Small intestine (tissue), 7 donors: ENCODE results near the gene RIPK1. TPM values are rescaled to one million over a fixed set of nuclear protein-coding genes. Genes with fewer than 3 reads are reported as not detected.
"Not testable (repeated sequence)": the region's sequence is repeated elsewhere in the genome, so short reads cannot be mapped to it uniquely, and the experiment has no call there.

Experiments
- DNase-seq, 2 donors: peaks; one replicate each; pipeline versions ENCODE4 v3.0.0 to v3.0.0-alpha.2; 2013
- FAIRE-seq: peaks from 2 replicates; lab custom pipeline; 2012; peaks lifted over from hg19 to GRCh38; lab: Jason Lieb, UNC
- H3K27ac ChIP-seq, 3 donors: one replicate each; pipeline ENCODE4 v1.5.1; 2013; ENCODE audit warnings: low read length in 2 of 3, mild to moderate bottlenecking in 2 of 3, control low read depth in 1 of 3, inconsistent platforms in 1 of 3, low read depth in 1 of 3, moderate library complexity in 1 of 3
- H3K27me3 ChIP-seq, 3 donors: one replicate each; pipeline ENCODE4 v1.6.1; 2013; ENCODE audit warnings: low read length in 3 of 3, inconsistent platforms in 1 of 3; ENCODE audit not compliant: control insufficient read depth in 3 of 3, insufficient read depth in 3 of 3
- H3K36me3 ChIP-seq, 3 donors: one replicate each; pipeline ENCODE4 v1.6.1; 2013; ENCODE audit warnings: low read length in 3 of 3, inconsistent platforms in 1 of 3, low read depth in 1 of 3, mild to moderate bottlenecking in 1 of 3, moderate library complexity in 1 of 3; ENCODE audit not compliant: control insufficient read depth in 3 of 3, insufficient read depth in 2 of 3
- H3K4me1 ChIP-seq, 3 donors: one replicate each; pipeline ENCODE4 v1.6.1; 2013; ENCODE audit warnings: low read length in 2 of 3, inconsistent platforms in 1 of 3, low read depth in 1 of 3, mild to moderate bottlenecking in 1 of 3, moderate library complexity in 1 of 3; ENCODE audit not compliant: control insufficient read depth in 3 of 3, insufficient read depth in 2 of 3
- H3K4me3 ChIP-seq, 3 donors: one replicate each; pipeline ENCODE4 v1.5.1; 2013; ENCODE audit warnings: low read length in 3 of 3, control low read depth in 1 of 3, inconsistent platforms in 1 of 3, low read depth in 1 of 3, mild to moderate bottlenecking in 1 of 3, moderate library complexity in 1 of 3
- H3K9me3 ChIP-seq, 2 donors: one replicate each; pipeline ENCODE4 v1.6.1; 2013; ENCODE audit warnings: low read depth in 1 of 2, low read length in 1 of 2; ENCODE audit not compliant: control insufficient read depth in 2 of 2, insufficient read depth in 1 of 2
- WGBS, 3 donors: extraction: QIAGEN DNeasy Blood & Tissue Kit; methylation state at CpG; one replicate each; pipeline ENCODE4 v1.1.7; 2013; 5-methylcytosine and 5-hydroxymethylcytosine counted together
- polyA plus RNA-seq, 4 donors: library from polyadenylated mRNA; stranded (reverse) in 3 of 4; unstranded in 1 of 4; fragments of 200-250 nt in 3 of 4; fragments of 120-200 nt in 1 of 4; gene quantifications; one replicate each; pipeline versions ENCODE4 v1.2.1 to v1.2.3, GENCODE V29; 2013
- donor health status: healthy with polysubstance abuse.
- donor health status: control.
- donor health status: control.
- donor health status: Bipolar disorder and iron deficiency.
- donor health status: healthy.

Gene RIPK1
- polyA plus RNA-seq, 4 donors = 14.4 to 31.1 (median 29.5) TPM

GRCh38 chr6:3052481-3053230, 15.6 kb upstream of the RIPK1 start:
- no peak for FAIRE-seq
- Histone ChIP-seq H3K9me3 (no peaks in the 10 kb centered on the region), H3K27ac (no peak overlapping the region), H3K4me1 (peaks cover 0 to 11% (median 0%) of the 10 kb centered on the region in 3 donors), H3K27me3 (no peaks in the 10 kb centered on the region), H3K4me3 (peak overlapping the region in 1 of 3 donors; percentile 63), H3K36me3 (no peaks in the 10 kb centered on the region)
- WGBS, 3 donors = 58 to 69% (median 63%) methylated on average over 17 of the region's 17 CpGs
- DNase-seq = no peak

GRCh38 chr6:3053231-3053508, 15.1 kb upstream of the RIPK1 start:
- DNase-seq (no peak), FAIRE-seq (no peak)
- 24 to 48% (median 32%) methylated on average over 11 of the region's 11 CpGs for WGBS, 3 donors
- Histone ChIP-seq H3K4me1 (peaks cover 0 to 11% (median 0%) of the 10 kb centered on the region in 3 donors), H3K36me3 (no peaks in the 10 kb centered on the region), H3K27me3 (no peaks in the 10 kb centered on the region), H3K4me3 (peak overlapping the region in 2 of 3 donors; percentile 54 to 63), H3K27ac (peak overlapping the region; percentile 39 to 71 (median 65)), H3K9me3 (no peaks in the 10 kb centered on the region)

DNA sequence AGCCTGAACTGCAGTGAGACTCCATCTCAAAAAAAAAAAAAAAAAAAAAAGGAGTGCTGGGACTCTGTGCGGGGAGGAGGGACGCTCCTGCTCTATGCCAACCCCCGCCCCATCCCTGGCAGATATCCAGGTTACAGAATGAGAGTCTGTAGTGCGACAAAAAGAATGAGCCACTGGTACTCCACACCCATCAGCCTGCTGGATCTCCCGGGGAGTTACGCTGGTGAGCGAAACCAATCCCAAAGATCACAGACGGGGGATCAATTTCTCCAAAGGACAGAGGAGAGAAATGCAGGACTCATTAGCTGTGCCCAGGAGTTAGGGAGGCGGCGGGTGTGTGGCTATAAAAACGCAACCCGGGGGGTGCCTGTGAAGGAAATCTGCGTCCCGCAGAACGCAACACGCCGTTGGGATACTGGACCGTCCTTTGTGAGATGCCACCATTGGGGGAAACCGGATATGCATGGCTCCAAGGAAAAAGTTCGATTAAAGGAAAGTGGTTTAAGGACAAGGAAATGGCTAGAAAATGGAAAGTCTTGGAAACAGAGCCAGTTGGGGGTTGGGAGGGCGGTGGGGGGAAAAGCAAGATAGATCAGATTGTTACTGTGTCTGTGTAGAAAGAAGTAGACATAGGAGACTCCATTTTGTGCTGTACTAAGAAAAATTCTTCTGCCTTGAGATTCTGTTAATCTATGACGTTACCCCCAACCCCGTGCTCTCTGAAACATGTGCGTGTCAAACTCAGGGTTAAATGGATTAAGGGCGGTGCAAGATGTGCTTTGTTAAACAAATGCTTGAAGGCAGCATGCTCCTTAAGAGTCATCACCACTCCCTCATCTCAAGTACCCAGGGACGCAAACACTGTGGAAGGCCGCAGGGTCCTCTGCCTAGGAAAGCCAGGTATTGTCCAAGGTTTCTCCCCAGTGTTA, 13.8 kb upstream of the RIPK1 start:
- not testable (repeated sequence) for H3K27ac ChIP-seq, H3K9me3 ChIP-seq, H3K27me3 ChIP-seq, FAIRE-seq, H3K36me3 ChIP-seq
- peak in 1 of 2 donors; percentile 27 for DNase-seq
- WGBS, 3 donors = 42 to 67% (median 64%) methylated on average over 27 of the region's 27 CpGs
- H3K4me3 ChIP-seq = peak overlapping the region in 1 of 3 donors; percentile 63
- H3K4me1 ChIP-seq = peaks cover 0 to 11% (median 0%) of the 10 kb centered on the region in 3 donors

DNA sequence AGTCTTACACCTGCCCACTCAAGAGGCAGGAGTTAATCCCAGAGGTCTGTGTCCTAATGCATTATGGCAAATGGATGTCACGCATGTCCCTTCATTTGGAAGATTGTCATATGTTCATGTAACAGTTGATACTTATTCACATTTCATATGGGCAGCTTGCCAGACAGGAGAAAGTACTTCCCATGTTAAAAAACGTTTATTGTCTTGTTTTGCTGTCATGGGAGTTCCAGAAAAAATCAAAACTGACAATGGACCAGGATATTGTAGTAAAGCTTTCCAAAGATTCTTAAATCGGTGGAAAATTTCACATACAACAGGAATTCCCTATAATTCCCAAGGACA, 13.2 kb upstream of the RIPK1 start:
- not testable (repeated sequence) for DNase-seq, H3K9me3 ChIP-seq, H3K27ac ChIP-seq, H3K27me3 ChIP-seq, H3K36me3 ChIP-seq, H3K4me3 ChIP-seq, FAIRE-seq
- 49 to 61% (median 57%) methylated on average over 3 of the region's 3 CpGs for WGBS, 3 donors
- peaks cover 0 to 11% (median 0%) of the 10 kb centered on the region in 3 donors for H3K4me1 ChIP-seq

- no peak overlapping the region for H3K27ac ChIP-seq
- DNase-seq (no peak), FAIRE-seq (no peak)
- H3K4me3 ChIP-seq = no peak overlapping the region
- H3K4me1 ChIP-seq = peaks cover 0 to 11% (median 0%) of the 10 kb centered on the region in 3 donors
- no peaks in the 10 kb centered on the region for H3K9me3 ChIP-seq
- H3K27me3 ChIP-seq = no peaks in the 10 kb centered on the region
- WGBS, 3 donors = 83 to 87% (median 86%) methylated on average over 11 of the region's 11 CpGs
- H3K36me3 ChIP-seq = no peaks in the 10 kb centered on the region
Observed at GRCh38 chr6:3057063-3057770, 11.1 kb upstream of the RIPK1 start.

GRCh38 chr6:3058957-3059356, 9.3 kb upstream of the RIPK1 start:
- H3K27me3 ChIP-seq = no peaks in the 10 kb centered on the region
- H3K27ac ChIP-seq = no peak overlapping the region
- H3K4me1 ChIP-seq = peaks cover 0 to 3% (median 0%) of the 10 kb centered on the region in 3 donors
- 48 to 52% (median 51%) methylated on average over 2 of the region's 2 CpGs for WGBS, 3 donors
- no peaks in the 10 kb centered on the region for H3K36me3 ChIP-seq
- DNase-seq (no peak), FAIRE-seq (no peak)
- H3K4me3 ChIP-seq = no peak overlapping the region
- no peaks in the 10 kb centered on the region for H3K9me3 ChIP-seq

- H3K36me3 ChIP-seq, H3K27me3 ChIP-seq, H3K9me3 ChIP-seq, H3K4me3 ChIP-seq, H3K27ac ChIP-seq, DNase-seq, H3K4me1 ChIP-seq, FAIRE-seq: not testable (repeated sequence)
- WGBS, 3 donors = 95 to 98% (median 96%) methylated on average over 11 of the region's 11 CpGs
Observed at GRCh38 chr6:3060092-3060491, 8.2 kb upstream of the RIPK1 start.

DNA sequence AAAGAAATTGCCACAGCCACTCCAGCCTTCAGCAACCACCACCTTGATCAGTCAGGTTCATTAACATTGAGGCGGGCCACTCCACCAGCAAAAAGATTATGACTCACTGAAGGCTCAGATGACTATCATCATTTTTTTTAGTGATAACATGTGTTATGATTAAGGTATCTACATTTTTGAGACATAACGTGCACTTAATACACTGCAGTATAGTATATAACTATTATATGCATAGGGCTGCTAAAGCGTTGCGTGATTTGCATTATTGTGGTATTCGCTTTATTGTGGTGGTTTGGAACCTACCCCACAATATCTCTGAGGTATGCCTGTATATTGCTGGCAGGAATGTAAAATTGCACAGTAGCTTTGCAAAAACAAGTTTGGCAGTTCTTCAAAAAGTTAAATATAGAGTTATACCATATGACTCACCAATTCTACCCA, 6.8 kb upstream of the RIPK1 start:
- H3K27me3 ChIP-seq = no peaks in the 10 kb centered on the region
- no peaks in the 10 kb centered on the region for H3K9me3 ChIP-seq
- H3K27ac ChIP-seq = no peak overlapping the region
- H3K36me3 ChIP-seq = peaks cover 0 to 3% (median 0%) of the 10 kb centered on the region in 3 donors
- H3K4me1 ChIP-seq = peaks cover 0 to 3% (median 0%) of the 10 kb centered on the region in 3 donors
- WGBS, 3 donors = 84 to 86% (median 86%) methylated on average over 5 of the region's 5 CpGs
- FAIRE-seq = no peak
- no peak for DNase-seq
- H3K4me3 ChIP-seq = no peak overlapping the region
